Measurements from ENCODE around the gene TLX2.

Gene TLX2

GRCh38 chr2:74496997-74497776 lies 17.1 kb upstream of the TLX2 start:
- DNase-seq (ENCODE audit: low read depth in 2 of 2), result no peak

- no peak for DNase-seq (ENCODE audit: low read depth in 2 of 2)
These were observed 16.3 kb upstream of the TLX2 start for GRCh38 chr2:74497777-74498499.

- DNase-seq (ENCODE audit: low read depth in 2 of 2), result no peak
These were observed 15.6 kb upstream of the TLX2 start for GRCh38 chr2:74498500-74499266.

- no peak for DNase-seq (ENCODE audit: low read depth in 2 of 2)
These were observed 14.8 kb upstream of the TLX2 start, which contains the start of gene LBX2 for GRCh38 chr2:74499267-74499939. Gene LBX2, minus strand, starts transcription at chr2:74499603. Its CDS starts 66 bp downstream, at chr2:74499537.

- no peak for DNase-seq (ENCODE audit: low read depth in 2 of 2)
These were observed 14.2 kb upstream of the TLX2 start for GRCh38 chr2:74499940-74500577.

GRCh38 chr2:74500578-74500946 lies 13.7 kb upstream of the TLX2 start:
- no peak for DNase-seq (ENCODE audit: low read depth in 2 of 2)

- DNase-seq (ENCODE audit: low read depth in 2 of 2), result no peak
These were observed 12.7 kb upstream of the TLX2 start for GRCh38 chr2:74501335-74502071.

- no peak for DNase-seq (ENCODE audit: low read depth in 2 of 2)
These were observed 12.0 kb upstream of the TLX2 start for GRCh38 chr2:74502147-74502719.

- no peak for DNase-seq (ENCODE audit: low read depth in 2 of 2)
These were observed 11.3 kb upstream of the TLX2 start for GRCh38 chr2:74502720-74503505.

- DNase-seq (ENCODE audit: low read depth in 2 of 2), result no peak
These were observed 10.5 kb upstream of the TLX2 start for GRCh38 chr2:74503506-74504475.

GRCh38 chr2:74504591-74504990 lies 9.7 kb upstream of the TLX2 start:
- no peak for DNase-seq (ENCODE audit: low read depth in 2 of 2)

GRCh38 chr2:74505448-74506246 lies 8.6 kb upstream of the TLX2 start:
- no peak for DNase-seq (ENCODE audit: low read depth in 2 of 2)

- peak; percentile 95 for DNase-seq (ENCODE audit: low read depth in 2 of 2)
These were observed 6.9 kb upstream of the TLX2 start, which contains the start of gene PCGF1 for GRCh38 chr2:74507145-74507925. Gene PCGF1, minus strand, starts transcription at chr2:74507695. Its CDS starts 27 bp downstream, at chr2:74507668.

- peak; percentile 75 to 78 for DNase-seq (ENCODE audit: low read depth in 2 of 2)
These were observed 6.2 kb upstream of the TLX2 start for GRCh38 chr2:74507926-74508520.

GRCh38 chr2:74510272-74510671 lies 4.0 kb upstream of the TLX2 start:
- DNase-seq (ENCODE audit: low read depth in 2 of 2), result no peak
